ENCODE measurements around the gene PTPRN2. TPM values are rescaled to one million over a fixed set of nuclear protein-coding genes. Genes with fewer than 3 reads are reported as not detected.

The PTPRN2 gene
- total and polyA plus RNA-seq, 2 of the 8 experiments (the other 6 are each of a cell fraction or from before 2014, with no cell fraction given): 2.6 to 4.5 TPM

GRCh38 chr7:158315881-158316280 lies 271.7 kb downstream of the PTPRN2 start (continued):
- TF ChIP-seq KDM4A (IDR thresholded peaks at IDR 0.05; ENCODE audit: low read depth, low read length, severe bottlenecking) (no peak), GTF2F1 (IDR thresholded peaks at IDR 0.05; ENCODE audit: borderline replicate concordance, low read depth, low read length) (no peak), CREB1 (IDR thresholded peaks at IDR 0.05) (no peak), SUZ12 (IDR thresholded peaks at IDR 0.05; ENCODE audit: low read length) (no peak), SIN3A (conservative IDR thresholded peaks at IDR 0.05 in 1 of 2, IDR thresholded peaks at IDR 0.05 in 1 of 2; ENCODE audit: low read depth in 1 of 2, low read length in 2 of 2) (no peak)

All from H1 (cell line).